ENCODE measurements around the gene ZPBP2. TPM values are rescaled to one million over a fixed set of nuclear protein-coding genes. Genes with fewer than 3 reads are reported as not detected.

ZPBP2 gene
- total and polyA plus RNA-seq, 5 donors from 2014 or later: not detected

DNA sequence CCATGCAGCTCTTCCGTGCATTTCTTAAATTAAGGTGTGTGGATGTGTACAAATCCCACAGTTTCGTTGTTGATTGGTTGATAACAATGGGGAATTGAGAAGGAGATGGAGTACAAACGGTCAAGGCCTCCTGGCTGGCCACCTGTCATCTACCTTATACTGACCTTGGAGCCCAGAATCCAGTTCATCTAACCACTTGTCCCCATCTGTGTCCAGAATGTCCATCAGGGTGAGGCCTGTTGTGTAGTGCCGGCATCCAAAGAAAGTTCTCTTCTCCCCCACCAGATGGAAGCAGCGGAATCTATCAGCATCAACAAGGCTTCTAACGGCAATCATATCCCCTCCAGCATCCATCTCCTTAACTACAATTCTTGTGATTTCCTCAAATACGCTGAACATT lies 48.9 kb downstream of the ZPBP2 start:
- ATAC-seq (ENCODE audit: low read depth in 2 of 2) (no peak), DNase-seq (no peak)
- H3K4me1 Mint-ChIP-seq: peaks cover 11 to 36% (median 22%) of the 10 kb centered on the region in 4 donors
- Histone ChIP-seq H3K4me1 (ENCODE audit: control insufficient read depth, insufficient read depth, low read length, poor library complexity, severe bottlenecking) (peaks cover 20% of the 10 kb centered on the region), H3K36me3 (ENCODE audit: control insufficient read depth, insufficient read depth, low read length) (peaks cover 18% of the 10 kb centered on the region), H3K27ac (ENCODE audit: insufficient read depth, low read length, poor library complexity, severe bottlenecking) (no peak overlapping the region), H3K9me3 (ENCODE audit: control insufficient read depth in 2 of 2, low read length in 2 of 2) (no peaks in the 10 kb centered on the region), H3K27me3 (ENCODE audit: control insufficient read depth, insufficient read depth, low read length) (no peaks in the 10 kb centered on the region), H3K4me3 (ENCODE audit: low read depth, low read length) (no peak overlapping the region)
- peaks cover 4% of the 10 kb centered on the region for H3K27me3 Mint-ChIP-seq
- H3K4me3 Mint-ChIP-seq: no peak overlapping the region
- no peaks in the 10 kb centered on the region for H3K9me3 Mint-ChIP-seq
- peak overlapping the region in 1 of 3 donors; percentile 4 for H3K27ac Mint-ChIP-seq
- peaks cover 42% of the 10 kb centered on the region for H3K36me3 Mint-ChIP-seq

DNA sequence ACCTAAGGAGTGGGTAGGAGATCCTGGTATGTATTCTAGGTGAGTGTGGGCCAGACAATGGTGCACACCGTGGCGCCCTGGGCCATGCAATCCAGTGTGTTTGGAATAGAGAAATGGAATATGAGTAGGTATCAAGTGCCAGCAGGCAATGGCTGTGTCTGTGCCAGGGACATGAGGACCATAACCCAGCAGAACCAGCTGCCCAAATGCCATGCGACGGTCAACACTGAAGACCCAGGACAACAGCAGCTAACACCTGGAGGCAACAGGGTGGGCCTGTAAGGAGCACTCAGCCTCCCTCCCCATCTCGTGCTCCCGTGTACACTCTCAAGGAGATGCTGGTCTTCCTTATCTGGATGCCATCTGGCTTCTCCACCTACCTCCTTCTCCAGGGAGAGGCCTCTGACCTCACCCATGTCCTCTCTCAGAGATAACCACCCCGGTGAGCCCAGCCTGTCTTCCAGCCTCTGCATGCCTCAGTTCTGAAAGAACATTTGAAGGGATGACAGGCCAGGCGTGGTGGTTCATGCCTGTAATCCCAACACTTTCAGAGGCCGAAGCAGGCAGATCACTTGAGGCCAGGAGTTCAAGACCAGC lies 51.2 kb downstream of the ZPBP2 start:
- Histone ChIP-seq H3K4me1 (ENCODE audit: control insufficient read depth, insufficient read depth, low read length, poor library complexity, severe bottlenecking) (peaks cover 36% of the 10 kb centered on the region), H3K27ac (ENCODE audit: insufficient read depth, low read length, poor library complexity, severe bottlenecking) (no peak overlapping the region), H3K27me3 (ENCODE audit: control insufficient read depth, insufficient read depth, low read length) (no peaks in the 10 kb centered on the region), H3K36me3 (ENCODE audit: control insufficient read depth, insufficient read depth, low read length) (peaks cover 31% of the 10 kb centered on the region), H3K4me3 (ENCODE audit: low read depth, low read length) (no peak overlapping the region), H3K9me3 (ENCODE audit: control insufficient read depth in 2 of 2, low read length in 2 of 2) (no peaks in the 10 kb centered on the region)
- ATAC-seq (ENCODE audit: low read depth in 2 of 2) (no peak), DNase-seq (no peak)
- no peaks in the 10 kb centered on the region for H3K9me3 Mint-ChIP-seq
- H3K4me3 Mint-ChIP-seq: peak overlapping the region in 1 of 4 donors; percentile 16
- H3K4me1 Mint-ChIP-seq: peaks cover 5 to 56% (median 28%) of the 10 kb centered on the region in 4 donors
- peak overlapping the region in 1 of 3 donors; percentile 12 for H3K27ac Mint-ChIP-seq
- peaks cover 4% of the 10 kb centered on the region for H3K27me3 Mint-ChIP-seq
- H3K36me3 Mint-ChIP-seq: peaks cover 44% of the 10 kb centered on the region

DNA sequence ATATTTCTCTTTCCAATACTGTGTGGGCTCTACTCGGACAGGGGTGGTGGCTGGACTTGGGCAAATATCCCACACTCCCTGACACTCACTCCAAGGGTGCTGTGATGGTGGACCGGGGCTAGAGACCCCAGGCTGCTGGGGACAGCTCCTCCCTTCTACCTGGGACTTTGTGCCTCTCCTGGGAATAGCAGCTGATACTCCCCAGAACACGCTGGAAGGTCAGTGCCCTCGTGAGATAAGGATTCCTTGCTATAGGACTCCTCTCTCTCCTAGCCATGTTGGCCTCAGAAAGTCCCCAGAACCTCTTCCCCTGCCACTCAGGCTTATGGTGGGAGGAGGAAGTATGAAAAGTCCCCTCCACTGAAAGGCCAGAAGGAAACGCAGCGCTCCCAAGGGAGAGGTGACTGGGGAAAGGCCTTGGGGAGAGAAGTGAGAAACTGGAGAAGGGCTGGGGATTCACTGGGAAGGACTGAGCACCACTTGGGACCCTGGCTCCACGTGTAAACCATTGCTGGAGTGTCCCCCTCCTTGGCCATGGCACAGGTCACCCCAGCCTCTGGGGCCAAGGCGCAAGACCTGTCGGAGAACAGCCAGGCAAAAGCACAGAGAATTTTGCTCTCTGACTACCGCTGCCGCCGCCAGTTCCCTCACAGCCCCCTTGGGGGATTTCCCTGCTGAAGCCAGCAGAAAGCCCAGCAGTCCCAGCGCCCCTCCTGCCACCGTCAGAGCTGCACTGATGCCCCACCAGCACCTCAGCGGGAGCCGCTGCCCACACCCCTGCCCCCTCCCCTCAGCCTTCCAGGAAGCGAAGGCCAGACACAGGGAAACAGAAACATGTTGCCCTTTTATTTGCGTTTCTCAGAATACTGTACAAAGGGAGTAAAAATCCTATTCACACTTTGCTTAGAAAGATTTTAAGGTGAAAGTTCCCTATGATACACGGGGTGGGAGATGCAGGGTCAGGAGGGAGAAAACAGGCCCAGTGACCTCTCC lies 52.5 kb downstream of the ZPBP2 start:
- peaks cover 31% of the 10 kb centered on the region for H3K36me3 ChIP-seq (ENCODE audit: control insufficient read depth, insufficient read depth, low read length)
- H3K4me3 ChIP-seq (ENCODE audit: low read depth, low read length): no peak overlapping the region
- no peaks in the 10 kb centered on the region for H3K9me3 Mint-ChIP-seq
- peak overlapping the region; percentile 65 to 91 (median 69) for H3K27ac Mint-ChIP-seq
- peaks cover 49% of the 10 kb centered on the region for H3K4me1 ChIP-seq (ENCODE audit: control insufficient read depth, insufficient read depth, low read length, poor library complexity, severe bottlenecking)
- H3K36me3 Mint-ChIP-seq: peaks cover 42% of the 10 kb centered on the region
- peaks cover 4% of the 10 kb centered on the region for H3K27me3 Mint-ChIP-seq
- H3K9me3 ChIP-seq (ENCODE audit: control insufficient read depth in 2 of 2, low read length in 2 of 2): no peaks in the 10 kb centered on the region
- DNase-seq (peak in 1 of 3 donors; percentile 76), ATAC-seq (ENCODE audit: low read depth in 2 of 2) (peak; percentile 27 to 43)
- H3K27me3 ChIP-seq (ENCODE audit: control insufficient read depth, insufficient read depth, low read length): no peaks in the 10 kb centered on the region
- peak overlapping the region in 3 of 4 donors; percentile 28 to 80 (median 34) for H3K4me3 Mint-ChIP-seq
- H3K4me1 Mint-ChIP-seq: peaks cover 5 to 69% (median 41%) of the 10 kb centered on the region in 4 donors
- peak overlapping the region; percentile 39 for H3K27ac ChIP-seq (ENCODE audit: insufficient read depth, low read length, poor library complexity, severe bottlenecking)

DNA sequence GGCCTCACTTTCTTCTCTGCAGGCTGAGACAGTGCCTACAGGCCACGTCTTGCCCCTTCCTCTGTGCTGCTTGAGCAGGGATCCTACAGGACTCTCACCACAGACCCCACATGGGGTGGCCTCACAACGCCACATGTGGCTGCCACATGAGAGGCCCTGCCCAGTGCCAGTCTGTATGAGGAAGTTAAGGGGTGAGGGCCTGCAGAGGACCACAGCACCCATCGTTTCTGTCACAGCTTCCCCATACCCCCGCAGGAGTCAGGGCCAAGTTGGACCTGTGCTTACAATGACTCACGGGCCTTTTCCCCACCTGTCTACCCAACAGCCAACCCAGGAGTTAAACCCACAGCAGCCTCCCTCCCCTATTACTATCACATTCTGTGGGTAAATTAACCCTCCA lies 53.3 kb downstream of the ZPBP2 start:
- Mint-ChIP-seq H3K36me3 (peaks cover 37% of the 10 kb centered on the region), H3K4me3 (peak overlapping the region in 3 of 4 donors; percentile 22 to 88 (median 80)), H3K9me3 (no peaks in the 10 kb centered on the region), H3K27ac (peak overlapping the region; percentile 65 to 91 (median 69)), H3K4me1 (peaks cover 5 to 77% (median 45%) of the 10 kb centered on the region in 4 donors), H3K27me3 (peaks cover 4% of the 10 kb centered on the region)
- Histone ChIP-seq H3K4me3 (ENCODE audit: low read depth, low read length) (no peak overlapping the region), H3K9me3 (ENCODE audit: control insufficient read depth in 2 of 2, low read length in 2 of 2) (no peaks in the 10 kb centered on the region), H3K4me1 (ENCODE audit: control insufficient read depth, insufficient read depth, low read length, poor library complexity, severe bottlenecking) (peaks cover 57% of the 10 kb centered on the region), H3K27me3 (ENCODE audit: control insufficient read depth, insufficient read depth, low read length) (no peaks in the 10 kb centered on the region), H3K36me3 (ENCODE audit: control insufficient read depth, insufficient read depth, low read length) (peaks cover 31% of the 10 kb centered on the region), H3K27ac (ENCODE audit: insufficient read depth, low read length, poor library complexity, severe bottlenecking) (no peak overlapping the region)
- DNase-seq (peak in 1 of 3 donors; percentile 48), ATAC-seq (ENCODE audit: low read depth in 2 of 2) (peak in 1 of 2 donors; percentile 22)

DNA sequence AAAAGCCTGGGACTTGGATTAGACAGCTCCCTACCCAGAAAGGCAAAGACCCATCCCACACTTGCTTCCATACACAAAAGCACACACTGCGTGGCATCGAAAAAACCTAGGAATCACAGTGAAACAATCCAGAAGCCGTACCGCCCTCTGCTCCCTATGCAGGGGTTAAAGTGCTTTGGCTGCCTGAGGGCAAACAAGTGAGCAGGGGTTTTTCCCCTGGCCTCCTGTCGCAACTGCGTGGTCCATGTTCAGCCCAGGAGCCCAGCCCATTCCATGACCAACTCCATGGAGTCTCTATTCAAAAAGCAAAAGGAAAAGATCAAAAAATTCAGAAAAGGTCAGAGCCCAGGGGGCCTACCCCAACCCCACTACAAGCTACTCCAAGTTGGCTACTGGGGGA lies 54.0 kb downstream of the ZPBP2 start:
- Histone ChIP-seq H3K9me3 (ENCODE audit: control insufficient read depth in 2 of 2, low read length in 2 of 2) (no peaks in the 10 kb centered on the region), H3K4me3 (ENCODE audit: low read depth, low read length) (no peak overlapping the region), H3K4me1 (ENCODE audit: control insufficient read depth, insufficient read depth, low read length, poor library complexity, severe bottlenecking) (peaks cover 61% of the 10 kb centered on the region), H3K27ac (ENCODE audit: insufficient read depth, low read length, poor library complexity, severe bottlenecking) (no peak overlapping the region), H3K27me3 (ENCODE audit: control insufficient read depth, insufficient read depth, low read length) (no peaks in the 10 kb centered on the region), H3K36me3 (ENCODE audit: control insufficient read depth, insufficient read depth, low read length) (peaks cover 28% of the 10 kb centered on the region)
- ATAC-seq (ENCODE audit: low read depth in 2 of 2) (no peak), DNase-seq (no peak)
- peaks cover 33% of the 10 kb centered on the region for H3K36me3 Mint-ChIP-seq
- H3K27me3 Mint-ChIP-seq: peaks cover 4% of the 10 kb centered on the region
- peak overlapping the region in 2 of 3 donors; percentile 67 to 86 for H3K27ac Mint-ChIP-seq
- H3K4me3 Mint-ChIP-seq: peak overlapping the region in 2 of 4 donors; percentile 80 to 88
- H3K4me1 Mint-ChIP-seq: peaks cover 5 to 77% (median 46%) of the 10 kb centered on the region in 4 donors
- H3K9me3 Mint-ChIP-seq: no peaks in the 10 kb centered on the region

DNA sequence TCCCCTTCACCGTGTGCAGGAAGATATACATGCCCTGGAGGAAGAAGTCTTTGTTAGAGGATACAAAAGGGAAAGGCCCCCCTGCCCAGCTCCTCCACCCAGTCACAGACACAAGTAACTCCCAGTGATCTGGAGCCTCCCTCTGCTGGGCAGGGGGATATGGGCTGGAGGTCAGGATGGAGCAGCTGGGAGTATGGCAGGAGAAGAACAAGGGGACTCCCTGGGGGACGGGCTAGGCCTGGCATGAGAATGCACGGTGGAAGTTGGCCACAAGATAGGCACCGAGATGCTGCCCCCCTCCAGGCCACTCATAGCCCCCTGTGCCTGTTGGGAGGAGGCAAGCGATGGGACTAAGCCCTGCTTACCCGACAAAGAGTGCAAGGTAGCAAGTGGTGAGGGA lies 55.2 kb downstream of the ZPBP2 start:
- H3K27ac ChIP-seq (ENCODE audit: insufficient read depth, low read length, poor library complexity, severe bottlenecking): no peak overlapping the region
- H3K4me1 Mint-ChIP-seq: peaks cover 0 to 84% (median 45%) of the 10 kb centered on the region in 4 donors
- no peaks in the 10 kb centered on the region for H3K9me3 Mint-ChIP-seq
- ATAC-seq (ENCODE audit: low read depth in 2 of 2) (no peak), DNase-seq (no peak)
- no peaks in the 10 kb centered on the region for H3K9me3 ChIP-seq (ENCODE audit: control insufficient read depth in 2 of 2, low read length in 2 of 2)
- H3K4me3 Mint-ChIP-seq: peak overlapping the region in 2 of 4 donors; percentile 70 to 80
- H3K27me3 ChIP-seq (ENCODE audit: control insufficient read depth, insufficient read depth, low read length): no peaks in the 10 kb centered on the region
- H3K27ac Mint-ChIP-seq: peak overlapping the region in 2 of 3 donors; percentile 69 to 94
- H3K4me3 ChIP-seq (ENCODE audit: low read depth, low read length): no peak overlapping the region
- peaks cover 27% of the 10 kb centered on the region for H3K36me3 ChIP-seq (ENCODE audit: control insufficient read depth, insufficient read depth, low read length)
- no peaks in the 10 kb centered on the region for H3K27me3 Mint-ChIP-seq
- peaks cover 62% of the 10 kb centered on the region for H3K4me1 ChIP-seq (ENCODE audit: control insufficient read depth, insufficient read depth, low read length, poor library complexity, severe bottlenecking)
- peaks cover 29% of the 10 kb centered on the region for H3K36me3 Mint-ChIP-seq

DNA sequence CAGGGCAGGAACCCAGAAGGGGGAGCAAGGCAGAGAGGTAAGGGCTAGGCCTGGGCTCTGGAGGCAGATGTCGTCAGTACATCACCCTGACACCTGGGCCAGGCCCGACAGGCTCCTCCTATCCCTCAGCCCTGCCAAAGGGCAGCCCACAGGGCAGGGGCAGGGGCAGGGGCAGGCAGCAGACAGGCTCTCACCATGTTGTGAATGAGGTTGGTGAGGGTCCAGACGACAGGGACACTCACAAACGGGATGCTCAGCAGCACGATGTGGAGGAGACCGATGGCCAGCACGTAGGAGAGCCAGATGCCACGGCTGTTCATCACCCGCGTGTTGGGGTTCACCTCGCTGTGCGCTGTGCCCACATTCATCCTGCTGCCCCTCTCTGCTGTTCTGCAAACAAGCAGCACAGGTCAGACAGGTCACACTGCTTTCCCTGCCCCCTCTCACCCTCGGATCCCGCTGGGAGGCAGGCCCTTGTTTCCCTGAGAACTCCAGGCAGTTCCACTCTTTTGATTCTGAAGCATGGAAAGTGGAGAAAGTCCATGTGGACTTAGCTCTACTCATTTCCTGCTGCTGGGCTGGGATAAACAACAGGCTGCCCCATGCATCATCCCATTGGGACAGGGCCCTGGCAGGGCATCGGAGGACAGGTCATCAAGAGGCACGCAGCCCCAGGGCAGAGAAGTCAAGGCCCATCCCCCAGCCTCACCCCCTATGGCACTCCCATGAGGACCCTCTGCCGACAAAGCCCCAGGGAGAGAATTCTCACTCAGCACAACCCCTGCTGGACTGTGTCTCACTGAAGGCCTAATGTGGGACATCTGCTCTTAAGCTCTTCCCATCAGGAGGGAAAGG lies 56.1 kb downstream of the ZPBP2 start:
- Mint-ChIP-seq H3K9me3 (no peaks in the 10 kb centered on the region), H3K36me3 (peaks cover 29% of the 10 kb centered on the region), H3K4me3 (peak overlapping the region; percentile 62 to 97 (median 92)), H3K27ac (peak overlapping the region in 2 of 3 donors; percentile 90 to 96), H3K4me1 (peaks cover 0 to 80% (median 45%) of the 10 kb centered on the region in 4 donors), H3K27me3 (no peaks in the 10 kb centered on the region)
- no peaks in the 10 kb centered on the region for H3K9me3 ChIP-seq (ENCODE audit: control insufficient read depth in 2 of 2, low read length in 2 of 2)
- H3K27me3 ChIP-seq (ENCODE audit: control insufficient read depth, insufficient read depth, low read length): no peaks in the 10 kb centered on the region
- DNase-seq (no peak), ATAC-seq (ENCODE audit: low read depth in 2 of 2) (no peak)
- peaks cover 56% of the 10 kb centered on the region for H3K4me1 ChIP-seq (ENCODE audit: control insufficient read depth, insufficient read depth, low read length, poor library complexity, severe bottlenecking)
- no peak overlapping the region for H3K4me3 ChIP-seq (ENCODE audit: low read depth, low read length)
- no peak overlapping the region for H3K27ac ChIP-seq (ENCODE audit: insufficient read depth, low read length, poor library complexity, severe bottlenecking)
- H3K36me3 ChIP-seq (ENCODE audit: control insufficient read depth, insufficient read depth, low read length): peaks cover 27% of the 10 kb centered on the region
